ENCODE data around the gene GALK2.
"Not testable (repeated sequence)": the region's sequence is repeated elsewhere in the genome, so short reads cannot be mapped to it uniquely, and the experiment has no call there.

The GALK2 gene

DNA sequence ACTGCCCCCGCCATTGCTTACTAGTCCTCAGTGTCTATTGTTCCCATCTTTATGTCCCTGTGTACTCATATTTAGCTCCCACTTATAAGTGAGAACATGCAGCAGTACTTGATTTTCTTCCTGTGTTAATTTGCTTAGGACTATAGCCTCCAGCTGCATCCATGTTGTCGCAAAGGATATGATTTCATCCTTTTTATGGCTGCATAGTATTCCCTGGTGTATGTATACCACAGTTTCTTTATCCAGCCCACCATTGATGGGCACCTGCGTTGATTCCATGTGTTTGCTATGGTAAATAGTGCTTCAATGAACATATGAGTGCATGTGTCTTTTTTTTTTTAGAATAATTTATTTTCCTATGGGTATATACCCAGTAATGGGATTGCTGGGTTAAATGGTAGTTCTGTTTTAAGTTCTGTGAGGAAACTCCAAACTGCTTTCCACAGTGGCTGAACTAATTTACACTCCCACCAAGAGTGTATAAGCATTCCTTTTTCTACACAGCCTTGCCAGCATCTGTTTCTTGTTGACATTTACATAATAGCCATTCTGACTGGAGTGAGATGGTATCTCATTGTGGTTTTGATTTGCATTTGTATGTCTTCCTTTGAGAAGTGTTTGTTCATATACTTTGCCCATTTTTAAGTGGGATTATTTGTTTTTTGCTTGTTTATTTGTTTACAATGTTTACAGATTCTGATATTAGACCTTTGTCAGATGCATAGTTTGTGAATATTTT is 53.7 kb downstream of the GALK2 start:
- DNase-seq (ENCODE audit: low read depth) = no peak

DNA sequence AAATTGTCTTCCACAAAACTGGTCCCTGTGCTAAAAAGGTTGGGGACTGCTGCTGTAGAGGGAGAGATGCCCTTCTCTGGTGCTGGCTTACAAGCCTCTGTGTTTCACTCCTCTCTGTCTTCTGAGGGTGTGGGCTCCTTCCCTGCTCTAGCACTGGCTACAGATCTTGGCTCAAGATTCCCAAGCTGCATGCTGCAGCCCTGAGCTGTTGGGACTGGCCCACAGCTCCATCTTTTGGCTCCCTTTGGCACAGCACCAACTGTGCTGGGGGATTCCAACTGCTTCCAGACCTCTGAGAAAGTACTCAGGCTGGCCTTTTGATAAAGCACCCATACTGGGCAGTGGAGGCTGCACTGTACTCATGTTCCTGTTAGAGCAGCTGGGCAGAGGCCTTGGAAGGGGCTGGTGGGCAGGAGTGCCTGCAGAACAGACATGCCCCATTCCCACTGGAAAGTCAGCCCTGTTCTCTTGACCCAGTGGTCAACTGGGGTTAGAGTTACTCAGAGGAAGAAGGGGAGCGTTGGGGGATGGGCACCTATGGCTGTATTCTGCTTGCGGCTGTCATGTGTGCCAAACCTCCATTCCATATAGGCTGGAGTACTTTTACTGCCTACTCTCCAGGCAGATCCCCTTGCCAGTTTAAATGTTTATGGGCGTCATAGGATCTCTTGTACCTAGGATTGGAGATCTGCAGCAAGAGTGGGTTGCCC is 55.7 kb downstream of the GALK2 start:
- no peak for DNase-seq (ENCODE audit: low read depth)

DNA sequence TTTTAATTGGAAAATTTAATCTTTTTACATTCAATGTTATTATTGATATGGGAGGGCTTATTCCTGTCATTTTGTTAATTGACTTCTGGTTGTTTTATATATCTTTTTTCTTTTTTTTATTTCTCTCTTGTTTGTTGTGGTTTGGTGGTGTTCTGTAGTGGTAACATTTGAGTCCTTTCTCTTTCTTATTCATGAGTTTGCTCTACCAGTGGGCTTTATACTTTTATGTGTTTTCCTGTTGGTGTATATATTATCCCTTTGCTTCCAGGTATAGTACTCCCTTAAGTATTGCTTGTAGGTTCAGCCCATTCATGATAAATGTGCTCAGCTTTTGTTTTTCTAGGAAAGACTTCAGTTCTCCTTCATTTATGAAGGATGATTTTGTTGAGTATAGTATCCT is 57.6 kb downstream of the GALK2 start:
- DNase-seq (ENCODE audit: low read depth) = no peak

DNA sequence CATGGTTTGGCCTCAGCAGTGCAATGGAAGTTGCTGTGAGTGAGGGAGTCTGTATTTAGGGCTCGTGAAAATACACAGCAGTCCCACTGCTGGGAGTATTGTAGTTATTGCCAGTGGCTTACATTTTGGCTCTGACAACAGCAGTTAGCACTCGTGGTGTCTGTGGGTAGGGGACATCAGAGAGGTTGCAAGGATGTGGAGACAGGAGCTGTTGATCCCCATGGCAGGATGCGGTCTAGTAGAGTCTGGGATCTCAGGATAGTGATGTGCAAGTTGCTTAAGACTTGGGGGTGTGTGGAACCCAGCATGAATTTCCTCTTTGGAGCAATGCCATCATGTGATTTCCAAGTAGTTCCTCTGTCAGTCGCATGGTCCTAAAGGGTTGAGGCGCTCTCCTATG is 59.9 kb downstream of the GALK2 start:
- DNase-seq (ENCODE audit: low read depth) = no peak

DNA sequence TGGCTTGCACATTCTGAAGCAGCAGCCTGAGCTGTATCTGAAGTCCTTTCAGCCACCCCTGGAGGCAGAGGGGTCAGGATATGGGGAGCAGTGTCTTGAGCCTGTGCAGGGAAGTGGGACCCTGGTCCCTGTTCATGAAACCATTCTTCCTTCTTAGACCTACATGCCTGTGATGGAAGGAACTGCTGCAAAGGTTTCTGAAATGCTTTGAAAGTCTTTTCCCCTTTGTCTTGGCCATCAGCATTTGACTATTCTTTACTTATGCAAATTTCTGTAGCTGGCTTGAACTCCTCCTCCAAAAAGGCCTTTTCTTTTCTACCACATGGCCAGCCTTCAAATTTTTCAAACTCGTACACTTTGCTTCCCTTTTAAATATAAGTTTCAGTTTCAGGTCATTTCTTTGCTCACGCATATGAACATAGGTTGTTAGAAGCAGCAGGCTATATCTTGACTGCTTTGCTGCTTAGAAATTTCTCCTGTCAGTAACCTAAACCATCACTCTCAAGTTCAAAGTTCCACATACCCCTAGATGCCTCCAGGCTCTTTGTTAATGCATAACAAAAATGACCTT is 62.3 kb downstream of the GALK2 start:
- no peak for DNase-seq (ENCODE audit: low read depth)

DNA sequence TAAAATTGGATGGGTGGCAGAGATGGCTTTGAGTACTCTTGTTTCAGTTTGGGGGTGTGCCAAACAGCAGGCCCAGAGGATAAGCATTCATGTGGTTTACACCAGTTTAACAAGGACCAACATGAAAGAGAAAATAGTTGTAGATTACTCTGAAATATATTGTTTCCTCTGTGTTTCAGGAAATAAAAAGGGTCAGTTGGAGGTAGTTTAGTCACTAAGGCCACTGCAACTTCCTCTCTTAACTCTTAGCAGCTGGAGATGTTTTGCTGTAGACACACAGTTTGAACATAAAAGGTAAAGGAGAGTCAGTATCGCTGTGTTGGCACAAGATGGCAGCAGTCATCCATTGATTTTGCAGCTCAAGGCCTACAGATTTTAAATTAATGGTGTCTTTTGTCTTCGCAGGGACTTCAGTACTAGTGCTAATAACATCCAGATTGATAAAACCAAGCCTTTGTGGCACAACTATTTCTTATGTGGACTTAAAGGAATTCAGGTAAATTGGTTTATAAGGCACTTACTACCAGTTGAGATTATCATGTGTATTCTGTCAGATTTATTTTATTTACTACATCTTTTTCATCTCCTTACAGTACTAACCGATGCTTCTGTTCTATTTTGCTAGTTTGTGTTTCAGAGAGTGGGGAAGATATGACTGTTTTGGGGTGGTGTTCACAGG is 65.5 kb downstream of the GALK2 start:
- no peak for DNase-seq (ENCODE audit: low read depth)

DNA sequence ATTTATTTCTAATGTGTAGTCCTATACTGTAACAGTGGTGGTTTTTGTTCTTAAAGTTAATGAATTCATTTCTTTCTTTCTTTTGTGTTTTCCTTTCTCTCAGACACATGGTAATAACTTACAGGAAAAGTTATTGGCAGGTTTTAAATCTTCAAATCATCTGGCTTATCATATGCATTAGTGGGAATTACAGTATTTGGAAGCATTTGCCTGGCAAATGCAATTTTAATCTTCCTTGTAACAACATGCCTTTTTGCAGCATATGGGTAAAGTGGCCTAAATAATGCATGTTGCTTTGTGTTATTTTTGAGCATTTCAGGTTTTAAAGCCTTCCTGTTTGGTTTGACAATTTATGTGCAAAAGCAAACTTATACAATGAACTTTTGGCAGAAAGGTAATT is 66.8 kb downstream of the GALK2 start:
- DNase-seq (ENCODE audit: low read depth) = no peak

DNA sequence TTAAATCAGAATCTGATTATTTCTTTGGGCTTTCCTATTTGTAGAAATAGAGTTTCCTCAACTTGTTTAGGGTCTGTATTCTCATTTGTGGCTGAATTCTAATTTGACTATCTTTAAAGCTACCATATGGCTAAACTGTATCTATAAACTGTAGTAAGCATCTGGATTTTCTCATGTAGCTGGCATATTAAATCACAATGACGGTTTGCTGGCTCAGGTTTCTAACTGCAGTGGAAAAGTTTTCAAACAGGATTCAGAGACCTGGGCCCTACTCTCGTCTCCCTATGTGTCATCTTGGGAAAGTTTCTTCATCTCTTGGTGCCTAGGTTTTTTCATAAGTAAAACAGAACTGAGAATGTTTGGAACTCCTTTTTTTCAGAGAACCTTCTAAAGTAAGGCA is 68.3 kb downstream of the GALK2 start:
- DNase-seq (ENCODE audit: low read depth) = no peak

- DNase-seq (ENCODE audit: low read depth) = no peak
Observed at GRCh38 chr15:49239105-49239504, 69.1 kb downstream of the GALK2 start.

- DNase-seq (ENCODE audit: low read depth) = no peak
Observed at GRCh38 chr15:49242820-49243219, 72.8 kb downstream of the GALK2 start.

DNA sequence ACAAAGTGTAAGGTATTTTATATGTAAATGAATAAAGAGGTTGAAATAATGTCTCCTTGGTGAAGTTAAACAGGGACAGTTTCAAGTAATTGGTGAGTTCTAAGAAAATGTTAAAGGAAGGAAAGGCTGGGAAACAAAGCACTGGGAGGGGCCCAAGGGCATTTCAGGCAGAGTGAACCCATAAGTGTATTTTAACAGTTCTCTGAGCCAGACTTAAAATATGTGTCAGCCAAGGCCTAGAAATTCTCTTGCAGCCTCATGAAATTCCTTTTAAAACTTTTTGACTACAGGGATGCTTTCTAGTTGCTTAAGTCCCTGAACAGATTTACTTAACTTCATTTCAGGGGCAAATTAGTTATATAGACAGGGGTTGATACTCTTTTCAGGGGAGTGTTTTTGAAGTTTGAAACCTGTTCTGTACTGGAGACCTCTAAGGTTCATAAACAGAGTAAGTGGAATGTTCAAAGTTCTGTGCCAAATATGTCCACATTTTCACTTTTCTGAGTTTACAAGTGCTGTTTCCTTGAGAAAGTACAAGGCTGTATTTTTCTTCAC is 77.6 kb downstream of the GALK2 start:
- no peak for DNase-seq (ENCODE audit: low read depth)

DNA sequence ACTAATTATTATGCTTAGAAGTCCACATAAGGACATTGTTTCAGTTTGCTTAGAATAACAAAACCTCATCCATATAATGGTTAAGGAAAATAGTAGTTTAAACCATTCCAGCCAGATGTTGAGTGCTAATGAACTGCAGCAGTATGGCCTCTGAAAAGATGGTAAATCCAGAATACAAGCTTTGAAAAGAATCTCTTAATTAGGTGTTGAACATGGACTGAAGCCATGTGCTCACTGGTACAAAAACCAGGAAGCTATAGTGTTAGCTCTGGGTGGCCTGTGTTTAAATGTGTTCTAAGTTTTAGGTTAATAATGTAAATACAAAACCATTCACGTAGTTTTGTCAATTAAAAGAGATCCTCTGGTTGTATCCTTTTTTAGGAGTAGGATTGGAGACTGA is 78.2 kb downstream of the GALK2 start:
- DNase-seq (ENCODE audit: low read depth) = no peak

DNA sequence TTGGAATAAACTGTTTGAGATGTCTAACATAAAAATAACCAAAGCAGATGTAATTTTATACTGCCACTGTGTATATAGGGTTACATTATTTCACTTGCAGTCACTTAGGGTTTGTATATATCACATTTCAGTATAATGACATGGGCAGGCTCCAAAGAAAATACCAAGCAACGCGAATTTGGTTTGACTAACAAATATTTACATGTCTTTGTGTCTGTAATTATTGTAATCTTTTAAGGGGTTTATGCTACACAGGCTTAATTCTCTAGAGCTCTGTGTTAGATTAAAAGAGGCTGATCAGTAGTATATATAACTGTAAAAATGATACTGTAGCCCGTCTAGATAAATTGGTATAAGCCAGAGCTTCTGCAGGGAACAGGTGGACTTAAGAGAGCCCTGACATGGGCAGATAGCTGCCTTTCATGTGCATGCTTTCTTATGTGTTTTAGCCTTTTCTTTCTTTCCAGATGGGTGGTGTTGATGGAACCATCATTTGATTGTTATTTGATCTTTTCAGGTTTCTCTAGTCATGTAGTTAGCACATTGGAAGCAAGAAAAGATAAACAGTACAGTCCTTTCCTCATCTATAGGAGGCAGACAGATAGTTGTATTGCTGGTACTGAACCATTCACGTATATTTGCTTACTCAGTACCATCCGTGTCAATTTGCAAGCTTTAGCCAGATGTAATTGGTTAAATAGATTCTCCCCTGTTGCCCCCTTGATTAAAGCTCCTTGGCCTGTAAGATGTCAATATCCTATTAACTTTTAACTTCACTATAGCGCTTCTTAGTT is 86.1 kb downstream of the GALK2 start:
- DNase-seq (ENCODE audit: low read depth) = no peak

GRCh38 chr15:49265117-49265516 is 95.1 kb downstream of the GALK2 start:
- DNase-seq (ENCODE audit: low read depth) = not testable (repeated sequence)

DNA sequence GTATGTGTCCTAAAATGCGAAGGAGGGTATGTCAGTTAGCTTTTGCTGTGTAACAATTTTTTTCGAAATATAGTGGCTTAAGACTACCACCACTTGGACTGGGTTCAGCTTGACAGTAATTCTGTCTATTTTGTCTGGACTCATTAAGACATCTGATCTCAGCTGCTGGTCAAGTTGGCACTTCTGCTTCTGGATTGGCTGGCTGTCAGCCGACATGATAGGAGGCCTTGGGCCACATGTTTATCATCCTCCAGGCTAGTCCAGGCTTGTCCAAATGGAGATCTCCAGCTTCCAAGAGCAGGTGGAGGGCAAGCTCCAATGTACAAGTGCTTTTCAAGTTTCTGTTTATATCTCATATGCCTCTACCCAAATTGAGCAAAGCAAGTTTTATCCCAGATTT is 95.9 kb downstream of the GALK2 start:
- no peak for DNase-seq (ENCODE audit: low read depth)

- DNase-seq (ENCODE audit: low read depth) = no peak
Observed at GRCh38 chr15:49270541-49271421, 100.7 kb downstream of the GALK2 start.

- DNase-seq (ENCODE audit: low read depth) = no peak
Observed at GRCh38 chr15:49273734-49274318, 103.8 kb downstream of the GALK2 start.

GRCh38 chr15:49278751-49279150 is 108.7 kb downstream of the GALK2 start:
- no peak for DNase-seq (ENCODE audit: low read depth)

GRCh38 chr15:49279521-49280456 is 109.7 kb downstream of the GALK2 start:
- no peak for DNase-seq (ENCODE audit: low read depth)
